Tibial artery (tissue), 4 donors: ENCODE data around the gene LINC00305.

Experiments used
- DNase-seq, 2 donors: peaks; one replicate each; pipeline ENCODE4 v3.0.0-alpha.2; 2019
- H3K27ac ChIP-seq, 2 donors: fragments of 200-600 bp; sonication (generic) in 1 of 2; 1 replicate in 1 of 2; 2 replicates in 1 of 2; pipeline ENCODE4 v1.5.1; 2018 to 2019; ENCODE audit warnings: mild to moderate bottlenecking in 1 of 2
- H3K27me3 ChIP-seq, 2 donors: fragments of 200-600 bp; sonication (generic) in 1 of 2; one replicate each; pipeline versions ENCODE4 v1.5.1 to v1.6.0; 2016 to 2019
- H3K36me3 ChIP-seq, 3 donors: fragments of 200-600 bp; sonication (generic) in 2 of 3; one replicate each; pipeline ENCODE4 v1.5.1; 2016 to 2019; ENCODE audit warnings: mild to moderate bottlenecking in 2 of 3
- H3K4me1 ChIP-seq, 4 donors: fragments of 200-600 bp; sonication (generic) in 2 of 4; 1 replicate in 3 of 4; 2 replicates in 1 of 4; pipeline ENCODE4 v1.5.1; 2016 to 2019
- H3K4me3 ChIP-seq, 2 donors: fragments of 200-600 bp; sonication (generic) in 1 of 2; 1 replicate in 1 of 2; 2 replicates in 1 of 2; pipeline ENCODE4 v1.5.1; 2018 to 2019; ENCODE audit warnings: mild to moderate bottlenecking in 2 of 2
- H3K9me3 ChIP-seq, 3 donors: fragments of 200-600 bp; sonication (generic) in 1 of 3; one replicate each; pipeline ENCODE4 v1.5.1; 2016 to 2019
- CTCF ChIP-seq, 2 experiments: fragments of 200-600 bp in 1 of 2; fragments of 450-650 bp in 1 of 2; IDR thresholded peaks; one replicate each; pipeline ENCODE4 v1.5.1; 2017 to 2019; ENCODE audit warnings: antibody characterized with exemption in 2 of 2, mild to moderate bottlenecking in 1 of 2, moderate library complexity in 1 of 2
- intact Hi-C: fragments of 100-400 bp; cut with DNase I; formaldehyde crosslinking; loops from one replicate; pipeline ENCODE4 v1.15.0; 2023; ENCODE audit warnings: low total_unique reads

Gene LINC00305

GRCh38 chr18:64164883-64165282 lies 16.0 kb upstream of the LINC00305 start:
- DNase-seq, result no peak
- no peak overlapping the region for H3K4me3 ChIP-seq
- H3K4me1 ChIP-seq, result no peaks in the 10 kb centered on the region
- intact Hi-C loops, result no loop called here
- TF ChIP-seq CTCF (IDR thresholded peaks at IDR 0.05), result no peak
- H3K9me3 ChIP-seq, result no peaks in the 10 kb centered on the region
- no peaks in the 10 kb centered on the region for H3K27me3 ChIP-seq
- H3K36me3 ChIP-seq, result no peaks in the 10 kb centered on the region
- H3K27ac ChIP-seq, result no peak overlapping the region

- Histone ChIP-seq H3K9me3 (no peaks in the 10 kb centered on the region), H3K27ac (no peak overlapping the region), H3K4me3 (no peak overlapping the region), H3K4me1 (no peaks in the 10 kb centered on the region), H3K36me3 (no peaks in the 10 kb centered on the region), H3K27me3 (no peaks in the 10 kb centered on the region)
- intact Hi-C loops, result no loop called here
- no peak for DNase-seq
- TF ChIP-seq CTCF (IDR thresholded peaks at IDR 0.05), result no peak
These were observed 1.1 kb upstream of the LINC00305 start for GRCh38 chr18:64149916-64150438.

- Histone ChIP-seq H3K9me3 (no peaks in the 10 kb centered on the region), H3K27ac (no peak overlapping the region), H3K4me3 (no peak overlapping the region), H3K27me3 (no peaks in the 10 kb centered on the region), H3K36me3 (no peaks in the 10 kb centered on the region), H3K4me1 (no peaks in the 10 kb centered on the region)
- intact Hi-C loops, result no loop called here
- no peak for TF ChIP-seq CTCF (IDR thresholded peaks at IDR 0.05)
- no peak for DNase-seq
These were observed 6.0 kb downstream of the LINC00305 start for GRCh38 chr18:64142904-64143303.

GRCh38 chr18:64137914-64138313 lies 11.0 kb downstream of the LINC00305 start:
- Histone ChIP-seq H3K9me3 (no peaks in the 10 kb centered on the region), H3K4me1 (no peaks in the 10 kb centered on the region), H3K27ac (no peak overlapping the region), H3K27me3 (no peaks in the 10 kb centered on the region), H3K36me3 (no peaks in the 10 kb centered on the region), H3K4me3 (no peak overlapping the region)
- TF ChIP-seq CTCF (IDR thresholded peaks at IDR 0.05), result no peak
- DNase-seq, result no peak
- intact Hi-C loops, result no loop called here

GRCh38 chr18:64134044-64134747 lies 14.7 kb downstream of the LINC00305 start:
- no peaks in the 10 kb centered on the region for H3K9me3 ChIP-seq
- no peak overlapping the region for H3K27ac ChIP-seq
- no peaks in the 10 kb centered on the region for H3K27me3 ChIP-seq
- H3K4me1 ChIP-seq, result no peaks in the 10 kb centered on the region
- intact Hi-C loops, result no loop called here
- no peak for DNase-seq
- no peak for TF ChIP-seq CTCF (IDR thresholded peaks at IDR 0.05)
- no peak overlapping the region for H3K4me3 ChIP-seq
- no peaks in the 10 kb centered on the region for H3K36me3 ChIP-seq
